ENCODE results near the gene DACH1.

Gene DACH1

DNA sequence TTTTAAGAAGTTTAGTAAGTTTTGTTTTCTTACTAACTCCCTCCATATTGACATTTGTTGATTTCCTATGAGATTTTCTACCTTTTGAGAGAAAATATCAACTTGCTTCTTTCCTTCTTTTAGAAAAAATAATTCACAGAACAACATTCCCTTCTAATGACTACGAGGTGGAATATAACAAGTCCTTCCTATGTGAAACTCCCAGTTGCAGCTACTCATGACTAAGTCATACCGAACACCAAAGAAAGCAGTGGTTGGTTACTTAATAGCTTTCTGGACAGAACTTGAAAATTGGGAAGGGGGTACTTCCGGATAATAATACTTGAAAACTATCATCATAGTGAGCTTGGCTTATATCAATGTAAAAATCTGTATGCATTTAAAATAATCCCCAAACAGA lies 144.8 kb downstream of the DACH1 start:
- H3K4me3 ChIP-seq (replicated peaks; ENCODE audit: low read depth, low read length) = no peak overlapping the region
- DNase-seq (ENCODE audit: low read depth) = peak; percentile 3
- TF ChIP-seq, protein P1, sequence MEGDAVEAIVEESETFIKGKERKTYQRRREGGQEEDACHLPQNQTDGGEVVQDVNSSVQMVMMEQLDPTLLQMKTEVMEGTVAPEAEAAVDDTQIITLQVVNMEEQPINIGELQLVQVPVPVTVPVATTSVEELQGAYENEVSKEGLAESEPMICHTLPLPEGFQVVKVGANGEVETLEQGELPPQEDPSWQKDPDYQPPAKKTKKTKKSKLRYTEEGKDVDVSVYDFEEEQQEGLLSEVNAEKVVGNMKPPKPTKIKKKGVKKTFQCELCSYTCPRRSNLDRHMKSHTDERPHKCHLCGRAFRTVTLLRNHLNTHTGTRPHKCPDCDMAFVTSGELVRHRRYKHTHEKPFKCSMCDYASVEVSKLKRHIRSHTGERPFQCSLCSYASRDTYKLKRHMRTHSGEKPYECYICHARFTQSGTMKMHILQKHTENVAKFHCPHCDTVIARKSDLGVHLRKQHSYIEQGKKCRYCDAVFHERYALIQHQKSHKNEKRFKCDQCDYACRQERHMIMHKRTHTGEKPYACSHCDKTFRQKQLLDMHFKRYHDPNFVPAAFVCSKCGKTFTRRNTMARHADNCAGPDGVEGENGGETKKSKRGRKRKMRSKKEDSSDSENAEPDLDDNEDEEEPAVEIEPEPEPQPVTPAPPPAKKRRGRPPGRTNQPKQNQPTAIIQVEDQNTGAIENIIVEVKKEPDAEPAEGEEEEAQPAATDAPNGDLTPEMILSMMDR (IDR thresholded peaks at IDR 0.05; ENCODE audit: low read length, missing control alignments) = no peak

DNA sequence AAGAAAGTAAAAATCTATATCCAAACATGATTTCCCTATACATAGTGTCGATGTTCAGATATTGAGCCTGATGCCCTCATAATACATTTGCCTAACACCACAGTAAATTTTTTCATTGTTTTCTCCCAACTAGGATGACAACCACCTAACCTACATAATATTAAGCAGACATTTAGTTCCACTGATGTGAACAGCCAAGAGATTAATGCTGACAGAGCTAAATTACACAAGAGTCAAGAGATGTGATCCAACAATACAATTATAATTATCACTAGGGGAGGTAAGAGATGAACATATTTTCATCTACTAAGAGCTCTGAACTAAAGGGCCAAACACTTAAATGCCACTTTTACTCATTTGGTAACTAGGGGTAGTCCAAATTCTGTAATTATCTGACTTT lies 145.9 kb downstream of the DACH1 start:
- no peak for DNase-seq (ENCODE audit: low read depth)
- no peak overlapping the region for H3K4me3 ChIP-seq (replicated peaks; ENCODE audit: low read depth, low read length)
- TF ChIP-seq, protein P1 (IDR thresholded peaks at IDR 0.05; ENCODE audit: low read length, missing control alignments) = no peak

DNA sequence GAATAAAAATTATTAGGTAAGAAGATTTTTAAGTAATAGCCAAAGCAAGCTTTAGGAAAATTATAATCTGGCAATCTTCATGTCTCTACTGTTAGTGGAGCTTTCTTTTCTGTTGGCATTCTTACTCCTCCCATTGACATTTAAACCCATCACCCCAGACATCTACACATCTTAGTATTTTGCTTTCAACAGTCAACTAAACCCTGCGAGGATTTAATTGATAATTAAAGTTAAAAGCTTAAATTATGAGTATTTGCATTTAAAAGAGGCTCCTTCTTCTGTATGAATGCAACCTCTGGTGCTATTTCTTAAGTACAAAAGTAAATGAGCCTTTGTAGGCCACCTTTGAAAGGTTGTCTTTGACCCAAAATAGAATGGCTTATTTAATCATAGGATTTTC lies 148.1 kb downstream of the DACH1 start:
- TF ChIP-seq, protein P1 (IDR thresholded peaks at IDR 0.05; ENCODE audit: low read length, missing control alignments) = no peak
- no peak for DNase-seq (ENCODE audit: low read depth)
- no peak overlapping the region for H3K4me3 ChIP-seq (replicated peaks; ENCODE audit: low read depth, low read length)

DNA sequence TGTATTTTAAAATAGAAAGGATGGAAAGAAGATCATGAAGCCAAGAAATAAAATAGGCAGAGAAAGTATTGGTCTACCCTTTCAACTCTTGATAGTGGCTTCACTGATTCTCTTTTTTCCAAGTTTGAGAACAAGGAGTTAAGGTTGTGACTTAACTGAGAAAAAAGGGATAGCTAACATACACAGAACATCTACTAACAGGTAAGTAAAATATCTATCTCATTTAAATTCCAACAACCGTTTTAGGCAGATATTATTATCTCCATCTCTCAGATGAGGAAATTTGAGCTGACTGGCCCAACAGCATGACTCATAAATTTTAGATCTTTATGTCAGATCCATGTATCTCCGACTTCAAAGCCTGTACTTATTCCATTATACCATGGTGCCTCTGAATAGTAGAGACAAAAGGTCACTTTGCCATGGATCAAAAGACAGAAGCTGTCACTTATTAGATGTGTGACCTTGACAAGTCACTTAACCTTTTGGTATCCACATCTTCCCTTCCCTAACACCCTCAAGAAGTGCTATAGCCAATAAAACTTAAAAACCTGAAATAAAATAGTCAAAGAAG lies 152.1 kb downstream of the DACH1 start:
- DNase-seq (ENCODE audit: low read depth) = no peak
- H3K4me3 ChIP-seq (replicated peaks; ENCODE audit: low read depth, low read length) = no peak overlapping the region
- TF ChIP-seq, protein P1 (IDR thresholded peaks at IDR 0.05; ENCODE audit: low read length, missing control alignments) = no peak

DNA sequence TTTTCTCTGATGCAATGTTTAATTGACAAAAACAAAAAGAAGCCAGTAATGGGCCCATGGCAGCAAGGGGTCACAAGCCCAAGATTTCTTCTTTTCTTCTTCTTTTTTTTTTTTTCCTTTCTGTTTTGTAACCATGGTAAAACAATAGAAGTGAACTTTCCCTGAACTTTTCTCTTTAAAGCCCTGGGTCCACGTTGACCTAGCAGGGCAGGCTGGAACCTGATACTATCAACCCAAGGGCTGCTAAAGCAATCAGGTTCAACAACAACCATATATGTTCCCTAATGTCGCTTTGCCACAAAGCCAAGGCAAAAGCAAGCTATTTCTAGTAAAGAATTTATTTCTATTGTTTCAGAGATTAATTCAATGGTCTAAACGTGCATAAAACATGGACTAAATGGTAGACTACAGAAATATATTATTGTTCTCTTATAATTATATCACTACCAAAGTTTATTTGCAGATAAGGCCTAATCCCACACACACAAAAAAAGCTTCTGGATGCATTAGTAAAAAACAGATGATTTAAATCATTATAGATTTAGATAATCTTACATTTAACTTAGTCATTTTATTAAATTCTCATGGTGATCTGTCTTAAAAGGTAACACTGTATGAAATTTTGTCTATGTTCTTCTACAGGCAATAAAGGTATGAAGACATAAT lies 153.9 kb downstream of the DACH1 start:
- TF ChIP-seq, protein P1 (IDR thresholded peaks at IDR 0.05; ENCODE audit: low read length, missing control alignments) = no peak
- H3K4me3 ChIP-seq (replicated peaks; ENCODE audit: low read depth, low read length) = no peak overlapping the region
- peak; percentile 45 for DNase-seq (ENCODE audit: low read depth)

DNA sequence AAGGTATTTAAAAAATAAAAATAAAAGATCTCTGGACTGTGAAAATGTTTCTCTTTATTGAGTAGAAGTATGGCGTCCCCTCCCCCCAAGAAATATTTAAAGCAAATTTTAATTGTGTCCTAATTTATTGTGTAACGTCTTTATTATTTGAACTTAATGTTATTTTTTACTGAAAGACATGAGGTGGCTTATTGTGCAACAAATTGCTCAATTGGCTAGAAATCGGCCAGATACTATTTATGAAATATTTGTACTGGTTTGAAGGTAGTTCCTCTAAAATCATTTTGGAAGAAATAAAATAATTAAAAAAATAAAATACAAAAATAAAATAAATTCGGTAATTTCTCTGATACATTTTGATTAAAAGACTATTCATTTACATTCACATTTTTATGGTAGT lies 162.3 kb downstream of the DACH1 start:
- peak; percentile 20 for DNase-seq (ENCODE audit: low read depth)
- TF ChIP-seq, protein P1 (IDR thresholded peaks at IDR 0.05; ENCODE audit: low read length, missing control alignments) = no peak
- no peak overlapping the region for H3K4me3 ChIP-seq (replicated peaks; ENCODE audit: low read depth, low read length)

DNA sequence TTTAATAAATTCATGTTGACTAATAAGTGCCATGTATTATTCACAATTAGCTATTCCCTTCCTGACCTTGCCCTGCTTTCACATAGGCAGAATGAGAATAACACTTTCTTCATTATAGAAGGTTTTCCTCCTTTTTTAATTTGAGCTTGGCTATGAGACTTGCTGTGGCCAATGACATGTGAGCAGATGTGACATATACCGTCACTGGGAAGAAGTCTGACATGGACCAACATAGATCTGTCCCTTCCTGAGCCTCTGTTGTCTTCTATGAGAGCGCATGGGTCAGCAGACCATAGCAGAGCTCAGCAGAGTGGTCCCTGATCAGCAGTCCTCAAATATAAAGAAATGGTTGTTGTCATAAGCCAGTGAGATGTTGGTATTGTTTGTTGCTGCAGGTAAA lies 163.9 kb downstream of the DACH1 start:
- TF ChIP-seq, protein P1 (IDR thresholded peaks at IDR 0.05; ENCODE audit: low read length, missing control alignments) = no peak
- DNase-seq (ENCODE audit: low read depth) = no peak
- H3K4me3 ChIP-seq (replicated peaks; ENCODE audit: low read depth, low read length) = no peak overlapping the region

Data from fibroblast of pulmonary artery (primary cell).